ENCODE measurements around the gene ZNF550.

DNA sequence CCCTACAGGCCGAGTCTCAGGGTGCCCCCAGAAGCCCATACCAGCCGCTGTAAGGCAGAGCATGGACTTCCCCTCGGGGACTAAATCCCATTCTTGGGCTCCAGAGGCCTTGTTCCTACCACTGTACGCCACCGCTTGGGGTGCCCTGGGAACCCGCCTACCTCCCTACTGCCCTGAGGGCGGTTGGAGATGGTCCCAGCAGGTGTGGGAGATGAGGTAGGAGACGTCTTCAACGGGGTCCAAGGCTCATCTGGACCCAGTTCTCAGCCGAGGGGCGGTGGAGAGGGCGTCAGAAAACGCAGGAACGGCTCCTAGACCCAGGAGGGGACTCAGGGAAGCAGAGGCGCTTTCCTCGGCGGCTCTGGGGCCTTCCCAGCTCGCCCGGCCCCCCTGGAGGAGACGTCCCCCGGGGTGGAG, 23.4 kb upstream of the ZNF550 start:
- TF ChIP-seq CTCF (IDR thresholded peaks at IDR 0.05; ENCODE audit: extremely low read depth in 1 of 2, insufficient read depth in 1 of 2, low read depth in 1 of 2, low read length in 2 of 2) (no peak), POLR2AphosphoS5 (IDR thresholded peaks at IDR 0.05; ENCODE audit: insufficient read depth, low read depth, low read length) (no peak), POLR2A (IDR thresholded peaks at IDR 0.05; ENCODE audit: low read depth, low read length) (no peak), MAX (IDR thresholded peaks at IDR 0.05; ENCODE audit: insufficient read depth, insufficient read length) (no peak)

Measured in endothelial cell of umbilical vein (primary cell).